ENCODE results near the gene RNF19B.
"Not testable (repeated sequence)": the region's sequence is repeated elsewhere in the genome, so short reads cannot be mapped to it uniquely, and the experiment has no call there.

The RNF19B gene

GRCh38 chr1:32929366-32929765 is 35.2 kb downstream of the RNF19B start:
- no peak for DNase-seq

DNA sequence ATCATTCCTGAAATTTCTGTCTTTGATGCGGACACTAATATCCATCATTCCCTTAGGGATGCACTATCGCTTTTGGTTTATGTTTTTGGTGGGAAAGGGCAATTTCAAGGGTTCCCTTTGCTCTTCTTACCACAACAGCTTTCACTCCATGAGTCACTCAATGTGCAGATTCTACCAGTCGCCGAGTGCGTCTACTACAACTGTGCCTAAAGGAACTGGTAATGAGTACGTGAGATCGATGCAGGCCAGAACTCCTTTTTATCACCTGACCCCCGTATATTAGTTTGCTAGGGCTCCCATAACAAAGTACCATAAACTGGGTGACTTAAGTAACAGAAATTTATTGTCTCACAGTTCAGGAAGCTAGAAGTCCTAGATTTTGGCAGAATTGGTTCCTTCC is 35.9 kb downstream of the RNF19B start:
- no peak for DNase-seq

- DNase-seq, result no peak
Measured at GRCh38 chr1:32928285-32928684, 36.3 kb downstream of the RNF19B start.

GRCh38 chr1:32927441-32927840 is 37.2 kb downstream of the RNF19B start:
- no peak for DNase-seq

GRCh38 chr1:32926562-32926961 is 38.0 kb downstream of the RNF19B start:
- DNase-seq, result no peak

- DNase-seq, result no peak
Measured at GRCh38 chr1:32925403-32926162, 39.0 kb downstream of the RNF19B start.

DNA sequence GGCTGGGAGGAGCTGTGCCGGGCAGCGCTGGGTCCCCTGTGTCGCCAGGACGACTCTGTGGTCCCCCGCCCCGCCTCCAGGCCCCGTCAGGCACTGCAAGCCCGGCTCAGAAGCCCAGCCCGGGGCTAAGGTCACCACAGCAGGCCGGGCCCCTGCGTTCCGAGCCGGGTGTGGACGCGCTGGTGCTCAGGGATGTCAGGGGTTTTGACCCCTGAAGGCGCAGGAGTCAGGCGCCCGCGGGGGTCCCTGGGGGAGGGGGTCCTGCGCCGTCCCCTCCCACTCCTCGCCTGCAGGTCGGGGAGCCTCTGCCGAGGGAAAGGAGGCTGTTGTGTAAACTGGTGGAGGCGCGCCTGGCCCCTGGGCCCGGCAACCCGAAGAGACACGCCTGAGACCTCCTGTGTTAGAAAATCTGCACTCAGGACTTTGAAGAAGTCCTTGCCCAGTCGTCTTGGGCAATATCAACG is 39.7 kb downstream of the RNF19B start:
- DNase-seq, result no peak

DNA sequence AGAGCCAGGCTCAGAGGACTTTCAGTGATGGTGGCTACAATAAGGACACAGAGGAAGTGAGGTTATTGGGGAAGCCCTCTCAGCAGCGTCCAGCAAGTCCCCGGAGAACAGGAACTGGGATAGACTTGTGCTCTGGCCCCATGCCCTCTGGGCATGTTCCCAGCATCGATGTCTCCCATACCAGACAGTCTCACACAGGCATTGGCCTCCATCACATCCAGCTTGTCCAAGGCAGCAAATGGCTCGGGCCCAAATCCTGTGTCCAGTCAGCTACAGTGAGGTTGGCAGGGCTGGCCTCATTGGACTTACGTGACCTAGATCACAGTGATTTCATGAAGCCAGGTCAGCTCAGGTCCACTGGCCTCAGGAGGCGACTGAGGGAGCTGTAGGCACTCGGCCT is 43.8 kb downstream of the RNF19B start:
- no peak for DNase-seq

DNA sequence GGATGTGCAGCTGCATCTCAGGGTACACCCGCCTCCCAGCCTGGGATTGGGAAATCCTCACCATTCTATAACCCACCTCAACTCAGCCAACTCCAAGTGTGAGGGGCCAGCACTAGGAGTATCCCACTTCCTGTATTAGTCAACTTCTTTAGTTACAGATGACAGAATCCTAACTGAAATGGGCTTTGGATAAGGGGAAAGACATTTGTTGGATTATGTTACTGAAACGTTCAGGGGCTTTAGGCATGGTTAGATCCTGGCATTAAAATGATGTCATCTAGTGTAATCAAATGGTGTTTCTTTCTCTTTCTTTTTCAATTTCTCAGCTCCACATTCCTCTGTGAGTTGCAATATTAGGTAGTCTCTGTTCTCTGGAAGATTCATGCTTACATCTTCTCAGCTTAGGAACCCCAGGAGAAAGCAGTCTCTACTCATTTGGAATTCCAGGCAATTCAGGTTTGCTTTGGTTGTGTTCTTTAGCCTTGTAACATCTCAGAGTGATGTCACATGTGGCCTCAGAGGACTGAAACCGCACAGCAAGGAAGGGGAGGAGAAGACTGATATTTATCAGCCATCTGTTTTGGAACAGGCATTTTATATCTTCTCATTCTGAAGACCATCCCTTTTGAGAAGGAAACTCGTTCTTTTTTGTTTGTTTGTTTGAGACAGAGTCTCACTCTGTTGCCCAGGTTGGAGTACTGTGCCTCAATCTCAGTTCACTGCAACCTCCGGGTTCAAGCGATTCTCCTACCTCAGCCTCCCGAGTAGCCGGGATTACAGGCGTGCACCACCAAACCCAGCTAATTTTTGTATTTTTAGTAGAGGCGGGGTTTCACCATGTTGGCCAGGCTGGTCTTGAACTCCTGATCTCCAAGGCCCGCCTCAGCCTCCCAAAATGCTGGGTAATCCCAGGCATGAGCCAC is 44.5 kb downstream of the RNF19B start:
- DNase-seq, result no peak

DNA sequence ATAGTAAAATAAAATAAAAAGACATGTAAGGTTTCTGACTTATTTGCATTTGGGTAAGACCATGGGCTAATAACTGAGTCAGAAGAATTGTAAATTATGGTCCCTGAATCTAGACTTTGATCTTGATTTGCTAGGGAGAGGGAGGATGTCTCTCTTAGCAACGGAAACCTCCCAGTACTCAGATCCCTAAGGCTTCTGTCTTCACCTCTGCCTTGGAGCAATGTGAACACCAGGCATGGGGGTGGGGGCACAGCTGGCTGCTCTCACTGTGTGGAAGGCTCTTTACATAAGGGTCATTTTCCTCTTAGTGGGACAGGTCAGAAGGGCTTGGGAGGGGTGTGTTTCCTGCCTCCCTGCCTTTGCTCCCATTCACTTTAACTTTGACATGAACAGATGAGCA is 46.4 kb downstream of the RNF19B start:
- DNase-seq, result no peak

- no peak for DNase-seq
Measured at GRCh38 chr1:32917521-32917920, 47.1 kb downstream of the RNF19B start.

DNA sequence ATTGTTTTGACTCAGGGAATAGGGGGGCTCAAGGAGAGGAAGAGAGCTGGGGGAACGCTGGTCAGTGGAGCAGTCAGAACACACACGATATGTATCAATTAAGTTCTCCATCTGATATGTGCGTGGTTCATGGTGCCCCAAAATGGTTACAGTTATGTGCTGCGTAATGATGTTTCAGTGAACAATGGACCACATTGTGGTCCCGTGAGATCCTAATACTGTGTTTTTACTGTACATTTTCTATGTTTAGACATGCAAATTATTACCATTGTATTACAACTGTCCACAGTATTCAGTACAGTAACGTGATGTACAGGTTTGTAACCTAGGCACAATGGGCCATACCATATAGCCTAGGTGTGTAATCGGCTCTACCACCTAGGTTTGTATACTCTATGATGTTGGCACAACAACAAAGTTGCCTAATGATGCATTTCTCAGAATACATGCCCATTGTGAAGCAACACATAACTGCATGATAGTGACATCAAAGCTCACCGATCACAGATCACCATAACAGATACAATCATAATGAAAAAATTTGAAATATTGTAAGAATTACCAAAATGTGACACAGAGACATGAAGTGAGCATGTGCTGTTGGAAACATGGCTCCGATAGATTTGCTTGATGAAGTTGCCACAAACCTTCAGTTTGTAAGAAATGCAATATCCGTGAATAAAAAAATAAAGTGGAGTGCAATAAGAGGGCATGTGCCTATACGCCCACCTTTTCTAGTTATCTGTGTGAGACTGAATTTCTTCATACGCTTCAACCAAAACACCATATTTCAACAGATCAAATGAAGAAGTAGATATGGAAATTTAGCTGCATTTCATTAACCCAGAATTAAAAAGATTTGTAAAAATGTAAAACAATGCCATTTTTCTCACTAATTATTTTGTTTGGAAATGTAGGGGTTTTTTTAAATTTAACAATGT is 48.6 kb downstream of the RNF19B start:
- DNase-seq, result no peak

- no peak for DNase-seq
Measured at GRCh38 chr1:32910319-32910718, 54.3 kb downstream of the RNF19B start.

DNA sequence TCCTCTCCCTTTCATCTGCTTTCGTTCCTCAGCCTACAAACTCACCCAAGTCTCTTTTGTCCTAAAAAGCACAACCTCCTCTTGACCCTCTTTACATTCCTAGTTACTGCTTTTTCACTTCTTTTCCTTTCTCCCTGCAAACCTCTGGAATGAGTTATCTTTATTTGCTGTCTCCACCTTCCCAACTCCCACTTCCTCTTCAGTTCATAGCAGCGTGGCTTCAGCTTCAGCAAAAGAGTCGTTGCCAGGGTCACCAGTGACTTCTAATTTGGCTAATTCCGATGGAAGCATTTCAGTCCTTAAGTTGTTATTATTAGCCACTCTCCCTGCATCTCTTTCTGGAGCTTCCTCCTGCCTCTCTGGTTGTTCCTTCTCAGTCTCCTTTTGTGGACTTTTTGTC is 57.2 kb downstream of the RNF19B start:
- no peak for DNase-seq

DNA sequence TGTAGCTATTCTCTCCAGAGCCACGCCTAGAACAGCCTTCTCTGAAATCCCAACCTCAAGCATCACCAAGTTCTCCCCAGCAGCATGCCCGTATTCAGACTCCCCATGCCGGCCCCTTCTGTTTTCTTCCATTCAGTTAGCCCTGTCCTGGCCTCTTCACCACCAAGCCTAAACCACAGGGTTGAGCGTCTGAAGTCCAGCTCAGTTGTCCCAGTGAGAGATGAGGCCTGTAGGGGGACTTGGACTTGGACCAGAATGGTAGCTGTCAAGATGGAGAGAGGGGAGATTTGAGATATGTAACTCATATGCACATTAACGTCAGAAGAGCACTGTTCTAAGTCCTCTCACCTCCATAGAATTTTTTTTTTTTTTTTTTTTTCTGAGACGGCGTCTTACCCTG is 58.0 kb downstream of the RNF19B start:
- DNase-seq, result no peak

GRCh38 chr1:32905588-32905987 is 59.0 kb downstream of the RNF19B start:
- not testable (repeated sequence) for DNase-seq

GRCh38 chr1:32904797-32905196 is 59.8 kb downstream of the RNF19B start:
- DNase-seq, result no peak

GRCh38 chr1:32903991-32904785 is 60.4 kb downstream of the RNF19B start:
- no peak for DNase-seq

DNA sequence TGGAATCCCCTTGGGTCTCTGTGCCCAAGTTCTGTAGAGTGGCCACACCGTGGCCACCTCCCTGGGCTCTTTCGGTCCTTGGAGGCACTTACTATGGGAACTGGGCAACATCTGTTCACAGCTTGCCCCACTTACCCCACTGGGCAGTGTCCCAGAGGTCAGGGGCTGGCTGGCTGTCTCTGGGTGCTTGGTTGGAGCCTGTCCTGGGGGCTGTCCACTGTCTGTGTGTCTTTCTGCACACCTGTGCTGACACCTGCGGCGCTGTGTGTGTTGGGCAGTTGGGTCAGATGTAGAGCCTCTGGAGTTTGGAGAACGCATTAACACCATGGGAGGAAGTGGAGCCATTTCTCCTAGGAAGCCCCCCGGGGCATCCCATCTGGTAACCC is 62.1 kb downstream of the RNF19B start:
- no peak for DNase-seq

- DNase-seq, result no peak
Measured at GRCh38 chr1:32901823-32902534, 62.6 kb downstream of the RNF19B start.
